ES-I3 (cell line): Measurements from ENCODE around the gene GPR25.

Experiments
- H3K36me3 ChIP-seq: 2 replicates; pipeline ENCODE4 v1.6.1; 2013; ENCODE audit warnings: mild to moderate bottlenecking, low read length, control low read depth, moderate library complexity; ENCODE audit not compliant: insufficient read depth
- H3K4me1 ChIP-seq: 2 replicates; pipeline ENCODE4 v1.6.1; 2013; ENCODE audit warnings: mild to moderate bottlenecking, control low read depth, low read length; ENCODE audit not compliant: insufficient read depth
- H3K9ac ChIP-seq: 2 replicates; pipeline ENCODE4 v1.6.1; 2013; ENCODE audit warnings: low read depth, mild to moderate bottlenecking, low read length, moderate library complexity
- H3K9me3 ChIP-seq: 2 replicates; pipeline ENCODE4 v1.6.1; 2013; ENCODE audit warnings: mild to moderate bottlenecking, low read length, moderate library complexity; ENCODE audit not compliant: control insufficient read depth, insufficient read depth

The GPR25 gene

GRCh38 chr1:200862713-200863415, 9.9 kb upstream of the GPR25 start:
- H3K9me3 ChIP-seq: no peaks in the 10 kb centered on the region
- no peaks in the 10 kb centered on the region; the same call in 1 of the 2 replicates for H3K36me3 ChIP-seq
- H3K4me1 ChIP-seq: peaks cover 7% of the 10 kb centered on the region
- no peak overlapping the region for H3K9ac ChIP-seq

GRCh38 chr1:200866116-200866515, 6.7 kb upstream of the GPR25 start:
- Histone ChIP-seq H3K4me1 (peaks cover 7% of the 10 kb centered on the region), H3K36me3 (no peaks in the 10 kb centered on the region), H3K9ac (no peak overlapping the region), H3K9me3 (no peaks in the 10 kb centered on the region)

- Histone ChIP-seq H3K36me3 (no peaks in the 10 kb centered on the region), H3K9me3 (no peaks in the 10 kb centered on the region), H3K9ac (no peak overlapping the region), H3K4me1 (peaks cover 7% of the 10 kb centered on the region)
These were observed 6.3 kb upstream of the GPR25 start for GRCh38 chr1:200866521-200866920.

- Histone ChIP-seq H3K36me3 (no peaks in the 10 kb centered on the region), H3K9me3 (no peaks in the 10 kb centered on the region), H3K4me1 (peaks cover 7% of the 10 kb centered on the region), H3K9ac (no peak overlapping the region)
These were observed 5.6 kb upstream of the GPR25 start for GRCh38 chr1:200867018-200867811.

- no peak overlapping the region for H3K9ac ChIP-seq
- no peaks in the 10 kb centered on the region for H3K9me3 ChIP-seq
- peaks cover 7% of the 10 kb centered on the region for H3K4me1 ChIP-seq
- no peaks in the 10 kb centered on the region for H3K36me3 ChIP-seq
These were observed 3.4 kb upstream of the GPR25 start for GRCh38 chr1:200869376-200869752.

- no peaks in the 10 kb centered on the region for H3K9me3 ChIP-seq
- H3K36me3 ChIP-seq: no peaks in the 10 kb centered on the region
- peaks cover 7% of the 10 kb centered on the region for H3K4me1 ChIP-seq
- H3K9ac ChIP-seq: no peak overlapping the region
These were observed 2.9 kb upstream of the GPR25 start for GRCh38 chr1:200869753-200870391.

- Histone ChIP-seq H3K9ac (no peak overlapping the region), H3K36me3 (no peaks in the 10 kb centered on the region), H3K9me3 (no peaks in the 10 kb centered on the region), H3K4me1 (no peaks in the 10 kb centered on the region)
These were observed 412 bp downstream of the GPR25 start for GRCh38 chr1:200873116-200873670.

GRCh38 chr1:200873671-200874397, 1.1 kb downstream of the GPR25 start:
- Histone ChIP-seq H3K4me1 (no peaks in the 10 kb centered on the region), H3K36me3 (no peaks in the 10 kb centered on the region), H3K9ac (no peak overlapping the region), H3K9me3 (no peaks in the 10 kb centered on the region)

- no peaks in the 10 kb centered on the region for H3K9me3 ChIP-seq
- no peak overlapping the region for H3K9ac ChIP-seq
- no peaks in the 10 kb centered on the region for H3K36me3 ChIP-seq
- H3K4me1 ChIP-seq: no peaks in the 10 kb centered on the region
These were observed 1.9 kb downstream of the GPR25 start for GRCh38 chr1:200874694-200875093.

GRCh38 chr1:200875416-200875815, 2.6 kb downstream of the GPR25 start:
- no peaks in the 10 kb centered on the region for H3K9me3 ChIP-seq
- no peaks in the 10 kb centered on the region for H3K36me3 ChIP-seq
- no peak overlapping the region for H3K9ac ChIP-seq
- no peaks in the 10 kb centered on the region for H3K4me1 ChIP-seq

- H3K36me3 ChIP-seq: no peaks in the 10 kb centered on the region
- no peaks in the 10 kb centered on the region for H3K9me3 ChIP-seq
- no peak overlapping the region for H3K9ac ChIP-seq
- H3K4me1 ChIP-seq: no peaks in the 10 kb centered on the region
These were observed 4.2 kb downstream of the GPR25 start for GRCh38 chr1:200877010-200877409.

- Histone ChIP-seq H3K36me3 (no peaks in the 10 kb centered on the region), H3K9me3 (no peaks in the 10 kb centered on the region), H3K9ac (no peak overlapping the region), H3K4me1 (0 out of 2 replicates have a peak, but pooled peaks cover 2% of the 10 kb centered on the region)
These were observed 5.2 kb downstream of the GPR25 start for GRCh38 chr1:200877839-200878551.

- no peak overlapping the region for H3K9ac ChIP-seq
- no peaks in the 10 kb centered on the region for H3K9me3 ChIP-seq
- H3K36me3 ChIP-seq: no peaks in the 10 kb centered on the region
- 0 out of 2 replicates have a peak, but pooled peaks cover 3% of the 10 kb centered on the region for H3K4me1 ChIP-seq
These were observed 7.4 kb downstream of the GPR25 start for GRCh38 chr1:200880212-200880611.
